ENCODE data around the gene PCDHGA6. TPM values are rescaled to one million over a fixed set of nuclear protein-coding genes. Genes with fewer than 3 reads are reported as not detected.
"Not testable (repeated sequence)": the region's sequence is repeated elsewhere in the genome, so short reads cannot be mapped to it uniquely, and the experiment has no call there.

Gene PCDHGA6
- total RNA-seq, 3 donors from 2014 or later, result 1.6 to 6.7 (median 1.9) TPM

DNA sequence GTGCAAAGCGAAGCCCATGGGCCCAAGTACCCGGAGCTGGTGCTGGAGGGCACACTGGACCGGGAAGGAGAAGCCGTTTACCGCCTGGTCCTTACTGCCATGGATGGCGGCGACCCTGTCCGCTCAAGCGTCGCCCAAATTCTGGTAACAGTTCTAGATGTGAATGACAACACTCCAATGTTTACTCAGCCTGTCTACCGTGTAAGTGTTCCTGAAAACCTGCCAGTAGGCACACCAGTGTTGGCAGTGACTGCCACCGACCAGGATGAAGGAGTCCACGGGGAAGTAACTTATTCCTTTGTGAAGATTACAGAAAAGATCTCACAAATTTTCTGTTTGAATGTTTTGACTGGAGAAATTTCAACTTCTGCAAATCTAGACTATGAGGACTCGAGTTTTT lies 936 bp downstream of the PCDHGA6 start:
- ATAC-seq (no peak), DNase-seq (no peak)
- intact Hi-C loops (cut with DNase I, micrococcal nuclease), result no loop called here
- no peaks in the 10 kb centered on the region for H3K36me3 ChIP-seq (ENCODE audit: low read depth)
- no peak overlapping the region for H3K4me3 ChIP-seq
- TF ChIP-seq CTCF (IDR thresholded peaks at IDR 0.05), result no peak
- peaks cover 83% of the 10 kb centered on the region for H3K9me3 ChIP-seq
- H3K4me1 ChIP-seq (ENCODE audit: low read depth), result no peaks in the 10 kb centered on the region

DNA sequence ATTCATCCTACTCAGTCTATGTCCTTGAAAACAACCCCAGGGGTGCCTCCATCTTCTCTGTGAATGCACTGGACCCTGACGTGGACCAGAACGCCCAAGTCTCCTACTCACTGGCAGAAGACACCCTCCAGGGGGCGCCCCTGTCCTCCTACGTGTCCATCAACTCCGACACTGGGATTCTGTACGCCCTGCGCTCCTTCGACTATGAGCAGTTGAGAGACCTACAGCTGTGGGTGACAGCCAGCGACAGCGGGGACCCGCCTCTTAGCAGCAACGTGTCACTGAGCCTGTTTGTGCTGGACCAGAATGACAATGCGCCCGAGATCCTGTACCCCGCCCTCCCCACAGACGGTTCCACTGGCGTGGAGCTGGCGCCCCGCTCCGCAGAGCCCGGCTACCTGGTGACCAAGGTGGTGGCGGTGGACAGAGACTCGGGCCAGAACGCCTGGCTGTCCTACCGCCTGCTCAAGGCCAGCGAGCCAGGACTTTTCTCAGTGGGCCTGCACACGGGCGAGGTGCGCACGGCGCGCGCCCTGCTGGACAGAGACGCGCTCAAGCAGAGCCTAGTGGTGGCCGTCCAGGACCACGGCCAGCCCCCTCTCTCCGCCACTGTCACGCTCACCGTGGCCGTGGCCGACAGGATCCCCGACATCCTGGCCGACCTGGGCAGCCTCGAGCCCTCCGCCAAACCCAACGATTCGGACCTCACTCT lies 1.9 kb downstream of the PCDHGA6 start:
- ATAC-seq; intact Hi-C loops (cut with DNase I, micrococcal nuclease); H3K36me3 ChIP-seq (ENCODE audit: low read depth); H3K4me3 ChIP-seq; DNase-seq; H3K4me1 ChIP-seq (ENCODE audit: low read depth): not testable (repeated sequence)
- peaks cover 81% of the 10 kb centered on the region for H3K9me3 ChIP-seq

DNA sequence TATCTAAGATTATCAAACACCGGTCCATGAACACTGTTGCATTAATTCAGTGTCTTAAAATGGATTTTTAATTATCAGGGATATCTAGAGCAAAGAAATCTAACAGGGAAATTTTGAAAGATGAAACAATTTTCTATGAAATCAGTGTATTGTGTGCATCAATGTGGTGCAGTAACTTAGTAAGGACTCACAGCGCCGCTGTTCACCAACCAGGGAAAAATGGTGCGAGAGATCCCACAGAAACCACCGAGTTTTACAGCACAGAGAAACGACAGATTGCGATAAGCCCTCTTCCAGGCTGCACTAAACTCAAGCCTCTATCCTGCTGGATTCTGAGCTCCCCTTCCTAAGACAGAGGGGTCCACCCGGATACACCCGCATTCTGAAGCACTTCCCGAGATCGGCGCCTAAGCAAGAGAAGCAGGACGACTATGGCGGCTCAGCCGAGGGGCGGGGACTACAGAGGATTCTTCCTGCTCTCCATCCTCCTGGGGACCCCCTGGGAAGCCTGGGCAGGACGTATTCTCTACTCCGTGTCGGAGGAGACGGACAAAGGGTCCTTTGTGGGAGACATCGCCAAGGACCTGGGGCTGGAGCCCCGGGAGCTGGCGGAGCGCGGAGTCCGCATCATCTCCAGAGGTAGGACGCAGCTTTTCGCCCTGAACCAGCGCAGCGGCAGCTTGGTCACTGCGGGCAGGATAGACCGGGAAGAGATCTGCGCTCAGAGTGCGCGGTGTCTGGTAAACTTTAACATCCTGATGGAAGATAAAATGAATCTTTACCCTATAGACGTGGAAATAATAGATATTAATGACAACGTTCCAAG lies 9.0 kb downstream of the PCDHGA6 start, which contains the start of gene PCDHGA7:
Gene PCDHGA7, plus strand, starts transcription at position 274 of the 826 bp plus-strand sequence. Its CDS starts 158 bp downstream, at position 432.
- DNase-seq (no peak), ATAC-seq (peak; percentile 22)
- Histone ChIP-seq H3K4me3 (no peak within 1 kb of the TSS), H3K9me3 (peaks cover 77% of the 10 kb centered on the region), H3K4me1 (ENCODE audit: low read depth) (no peaks in the 10 kb centered on the region), H3K36me3 (ENCODE audit: low read depth) (no peaks in the 10 kb centered on the region)
- intact Hi-C loops (cut with DNase I, micrococcal nuclease), result no loop called here
- no peak for TF ChIP-seq CTCF (IDR thresholded peaks at IDR 0.05)

DNA sequence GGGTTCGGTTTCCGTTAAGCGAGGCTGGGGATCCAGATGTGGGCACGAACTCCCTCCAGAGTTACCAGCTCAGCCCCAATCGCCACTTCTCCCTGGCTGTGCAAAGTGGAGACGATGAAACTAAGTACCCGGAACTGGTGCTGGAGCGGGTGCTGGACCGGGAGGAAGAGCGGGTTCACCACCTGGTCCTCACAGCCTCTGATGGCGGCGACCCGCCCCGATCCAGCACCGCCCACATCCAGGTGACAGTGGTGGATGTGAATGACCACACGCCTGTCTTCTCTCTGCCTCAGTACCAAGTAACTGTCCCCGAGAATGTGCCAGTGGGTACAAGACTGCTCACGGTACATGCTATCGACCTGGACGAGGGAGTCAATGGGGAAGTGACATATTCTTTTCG lies 9.7 kb downstream of the PCDHGA6 start:
- Histone ChIP-seq H3K4me3 (no peak overlapping the region), H3K9me3 (peaks cover 74% of the 10 kb centered on the region)

GRCh38 chr5:141384471-141385267 lies 11.0 kb downstream of the PCDHGA6 start:
- TF ChIP-seq CTCF (IDR thresholded peaks at IDR 0.05), result no peak
- ATAC-seq (no peak), DNase-seq (no peak)
- intact Hi-C loops (cut with DNase I, micrococcal nuclease), result no loop called here
- no peaks in the 10 kb centered on the region for H3K4me1 ChIP-seq (ENCODE audit: low read depth)
- H3K4me3 ChIP-seq, result no peak overlapping the region
- H3K9me3 ChIP-seq, result peaks cover 88% of the 10 kb centered on the region
- H3K36me3 ChIP-seq (ENCODE audit: low read depth), result no peaks in the 10 kb centered on the region

More for the DNA sequence above, 9.7 kb downstream of the PCDHGA6 start:
- Histone ChIP-seq H3K36me3 (ENCODE audit: low read depth) (no peaks in the 10 kb centered on the region), H3K4me1 (ENCODE audit: low read depth) (no peaks in the 10 kb centered on the region)
- ATAC-seq (no peak), DNase-seq (no peak)
- intact Hi-C loops (cut with DNase I, micrococcal nuclease), result no loop called here
- TF ChIP-seq CTCF (IDR thresholded peaks at IDR 0.05), result no peak

DNA sequence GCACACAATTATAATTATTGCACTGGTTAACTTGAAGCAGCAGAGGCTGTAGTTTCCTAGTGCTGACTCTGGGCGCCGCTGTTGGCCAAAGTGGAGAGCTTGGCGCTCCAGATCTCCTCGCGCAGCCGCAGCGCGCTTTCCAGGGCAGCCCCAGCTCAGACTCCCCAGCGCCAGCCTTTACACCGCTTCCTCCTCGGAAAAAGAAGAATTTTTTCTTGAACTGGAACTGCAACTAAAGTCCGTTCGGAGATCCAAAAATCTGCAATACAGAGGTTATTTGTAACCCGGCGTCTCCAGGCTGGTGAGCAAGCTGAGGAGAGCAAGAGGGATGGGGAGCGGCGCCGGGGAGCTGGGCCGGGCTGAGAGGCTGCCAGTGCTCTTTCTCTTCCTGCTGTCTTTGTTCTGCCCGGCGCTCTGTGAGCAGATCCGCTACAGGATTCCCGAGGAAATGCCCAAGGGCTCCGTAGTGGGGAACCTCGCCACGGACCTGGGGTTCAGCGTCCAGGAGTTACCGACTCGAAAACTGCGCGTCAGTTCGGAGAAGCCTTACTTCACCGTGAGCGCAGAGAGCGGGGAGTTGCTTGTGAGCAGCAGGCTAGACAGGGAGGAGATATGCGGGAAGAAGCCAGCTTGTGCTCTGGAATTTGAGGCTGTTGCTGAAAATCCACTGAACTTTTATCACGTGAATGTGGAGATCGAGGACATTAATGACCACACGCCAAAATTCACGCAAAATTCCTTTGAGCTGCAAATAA lies 14.0 kb downstream of the PCDHGA6 start, which contains the start of gene PCDHGB4:
Gene PCDHGB4, plus strand, starts transcription at position 142 of the 755 bp plus-strand sequence. Its CDS starts 187 bp downstream, at position 329.
- H3K4me1 ChIP-seq (ENCODE audit: low read depth); H3K36me3 ChIP-seq (ENCODE audit: low read depth); H3K4me3 ChIP-seq; intact Hi-C loops (cut with DNase I, micrococcal nuclease): not testable (repeated sequence)
- DNase-seq (peak in 1 of 3 donors; percentile 21), ATAC-seq (peak; percentile 63)
- peaks cover 92% of the 10 kb centered on the region for H3K9me3 ChIP-seq

All from mucosa of descending colon (tissue), 3 donors.